Measurements from ENCODE around the gene CASP2.
"Not testable (repeated sequence)": the region's sequence is repeated elsewhere in the genome, so short reads cannot be mapped to it uniquely, and the experiment has no call there.

The CASP2 gene

DNA sequence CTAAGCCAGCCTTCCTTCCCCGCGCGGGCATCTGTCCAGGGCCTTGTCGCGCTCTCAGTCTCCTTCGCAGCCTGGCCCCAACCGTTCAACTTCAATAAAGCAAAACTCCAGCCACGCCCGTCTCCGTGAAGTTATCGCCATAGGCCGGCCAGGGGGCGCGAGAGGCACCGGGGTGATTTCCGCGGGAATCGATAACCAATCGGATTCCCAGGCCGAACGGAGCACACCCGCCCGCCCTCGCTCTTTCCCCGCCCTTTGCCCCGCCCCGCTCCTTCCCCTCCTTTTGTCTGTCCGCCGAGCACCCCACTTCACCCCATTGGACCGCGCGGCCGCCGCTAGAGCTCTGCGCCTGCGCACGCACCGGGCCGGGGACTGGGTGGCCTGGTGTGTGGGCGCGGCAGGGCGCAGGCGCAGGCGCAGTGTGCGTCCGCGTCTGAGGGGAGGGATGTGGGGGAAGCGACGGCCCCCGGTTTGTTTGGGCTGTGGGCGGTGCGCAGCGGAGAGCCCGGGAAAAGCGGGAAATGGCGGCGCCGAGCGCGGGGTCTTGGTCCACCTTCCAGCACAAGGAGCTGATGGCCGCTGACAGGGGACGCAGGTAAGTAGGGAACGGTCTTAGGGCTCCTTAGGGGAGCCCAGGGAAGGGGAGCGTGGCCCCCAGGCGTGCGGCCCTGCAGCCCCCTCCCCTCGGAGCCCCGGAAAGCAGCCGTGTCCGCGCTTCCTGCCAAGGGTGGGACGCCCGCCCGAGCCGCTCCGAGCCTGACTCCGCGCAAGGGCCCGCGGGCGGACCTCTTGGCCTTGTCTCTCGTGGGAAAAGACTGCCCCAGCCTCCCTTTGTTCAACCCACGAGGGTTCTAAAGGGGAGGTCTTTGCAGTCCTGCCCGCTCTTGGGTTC is at the start of gene CASP2:
Gene CASP2, plus strand, starts transcription at position 417 of the 892 bp plus-strand sequence. Its CDS starts 105 bp downstream, at position 522.
- peak; percentile 100 for DNase-seq (ENCODE audit: low read depth)

DNA sequence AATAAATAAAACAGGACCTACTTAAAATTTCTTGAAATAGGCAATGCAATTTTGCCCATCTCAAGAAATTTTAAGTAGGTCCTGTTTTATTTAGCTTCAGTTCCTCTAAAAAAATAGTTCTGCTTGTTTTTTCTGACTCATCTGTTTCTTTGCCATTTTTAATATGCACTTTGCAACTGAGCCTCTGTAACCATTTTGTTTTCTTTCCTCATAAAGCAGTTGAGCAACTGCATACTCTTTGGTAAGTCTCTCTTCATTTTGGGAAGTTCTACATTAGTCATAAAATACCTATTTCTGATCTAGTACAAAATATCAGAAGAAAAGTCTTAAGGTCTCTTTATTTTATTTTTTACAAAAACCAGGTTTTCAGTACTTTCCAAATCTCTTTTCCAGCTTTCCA is 48.3 kb upstream of the CASP2 start:
- DNase-seq (ENCODE audit: low read depth) = no peak

DNA sequence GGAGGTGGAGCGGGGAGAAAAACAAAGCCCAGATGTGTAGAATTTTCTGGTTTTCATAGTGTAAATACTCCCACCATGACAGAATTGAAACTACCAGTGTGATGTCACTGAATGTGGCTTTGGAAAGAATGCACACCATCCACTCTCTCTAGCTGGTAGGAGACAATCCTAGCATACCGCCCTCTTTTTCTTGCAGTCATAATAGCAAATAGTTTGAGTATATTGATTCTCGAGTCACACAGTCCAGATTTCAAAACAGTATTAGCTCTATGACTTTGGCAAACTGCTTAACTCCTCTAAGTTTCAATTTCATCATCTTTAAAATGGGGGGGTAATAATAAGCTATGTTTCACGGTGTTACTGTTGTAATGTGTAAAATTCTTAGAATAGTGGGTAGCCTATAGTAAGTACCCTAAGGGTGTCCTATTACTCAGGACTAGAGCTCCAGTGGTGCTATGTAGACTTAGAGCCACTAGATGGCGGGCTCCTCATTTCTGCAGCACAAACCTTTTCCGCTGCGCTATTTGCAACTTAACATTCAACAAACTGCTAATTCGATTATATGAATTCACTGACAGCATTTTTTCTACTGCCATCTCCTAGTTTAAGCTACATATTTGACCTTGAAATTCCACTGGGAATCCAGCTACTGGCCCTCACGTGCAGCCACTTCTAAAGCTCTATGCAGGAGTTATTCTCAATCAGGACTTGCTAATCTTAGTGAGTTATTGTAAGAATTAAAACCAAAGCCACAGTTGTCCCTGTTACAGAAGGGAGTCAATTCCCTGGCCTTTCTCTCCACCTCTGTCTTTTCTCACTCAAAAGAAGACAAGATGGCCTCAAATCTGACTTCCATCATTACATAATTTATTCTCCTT is 47.6 kb upstream of the CASP2 start:
- DNase-seq (ENCODE audit: low read depth) = peak; percentile 47

DNA sequence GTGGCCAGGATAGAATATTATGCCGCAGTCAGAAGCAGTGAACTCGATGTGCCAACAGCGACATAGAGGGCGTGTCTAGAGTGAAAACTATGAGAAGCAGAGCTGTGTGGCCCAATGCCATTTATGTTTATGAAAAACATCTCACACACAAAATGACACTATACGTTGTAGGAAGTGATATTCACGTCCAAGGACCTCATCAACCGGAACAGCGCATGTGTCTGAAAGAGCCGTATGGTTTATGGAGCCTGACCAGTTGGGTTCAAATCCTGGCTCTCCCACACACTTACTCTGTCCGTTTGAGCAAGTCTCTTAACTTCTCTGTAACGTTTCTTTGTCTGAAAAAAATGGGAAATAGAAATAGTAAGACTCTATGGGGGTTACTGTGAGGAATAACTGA is 45.8 kb upstream of the CASP2 start:
- DNase-seq (ENCODE audit: low read depth) = no peak

DNA sequence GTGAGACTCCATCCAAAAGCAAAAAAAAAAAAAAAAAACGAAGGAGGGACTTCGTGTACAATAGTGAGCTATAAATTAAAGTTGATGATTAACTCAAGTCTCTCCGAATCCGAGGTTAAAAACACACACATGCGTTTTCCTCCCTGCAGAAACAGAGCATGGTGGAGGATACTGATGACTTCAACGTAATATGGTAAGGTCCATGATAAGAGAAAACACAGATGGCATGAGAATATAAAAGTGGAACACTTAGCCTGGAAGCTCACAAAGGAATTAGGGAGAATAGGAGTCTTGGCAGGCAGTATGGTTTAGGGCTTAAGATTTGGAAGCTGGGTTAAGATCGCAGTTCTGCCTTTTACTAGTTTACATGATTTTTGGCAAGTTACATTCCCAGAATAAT is 45.0 kb upstream of the CASP2 start:
- DNase-seq (ENCODE audit: low read depth) = no peak

DNA sequence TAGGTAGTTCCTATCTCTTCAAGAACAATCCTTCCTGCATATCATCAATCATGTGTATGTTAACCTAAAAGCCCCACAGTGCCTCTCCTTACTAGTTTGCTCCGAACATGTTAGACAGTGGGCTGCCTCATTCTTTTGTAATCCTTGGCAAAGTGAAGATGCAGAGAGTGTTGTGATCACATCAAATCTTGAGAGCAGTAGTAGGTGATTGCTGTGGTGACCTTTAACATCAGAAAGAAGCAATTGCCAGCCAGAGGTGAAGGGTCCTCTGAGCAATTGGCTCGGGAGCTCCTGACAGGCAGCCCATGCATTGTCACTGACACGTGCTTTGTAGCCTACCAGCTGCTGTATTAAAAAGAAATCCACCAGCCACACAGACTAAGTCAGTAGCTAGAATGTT is 44.5 kb upstream of the CASP2 start:
- DNase-seq (ENCODE audit: low read depth) = no peak

DNA sequence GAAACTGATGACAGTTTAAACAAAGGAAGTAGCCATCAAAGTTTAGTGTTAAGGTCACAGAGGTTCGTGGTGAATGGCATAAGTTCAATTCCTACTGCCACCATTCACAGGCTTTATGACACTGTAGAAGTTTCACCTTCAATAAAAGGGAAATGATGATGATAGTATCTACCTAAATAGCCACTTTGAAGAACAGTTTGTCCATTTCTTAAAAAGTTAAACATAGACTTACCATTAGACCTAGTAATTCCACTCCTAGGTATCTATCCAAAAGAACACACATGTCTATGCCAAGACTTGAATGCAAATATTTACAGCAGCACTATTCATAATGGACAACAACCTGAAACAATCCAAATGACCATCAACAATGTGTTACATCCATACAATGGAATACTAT is 43.8 kb upstream of the CASP2 start:
- DNase-seq (ENCODE audit: low read depth) = no peak

DNA sequence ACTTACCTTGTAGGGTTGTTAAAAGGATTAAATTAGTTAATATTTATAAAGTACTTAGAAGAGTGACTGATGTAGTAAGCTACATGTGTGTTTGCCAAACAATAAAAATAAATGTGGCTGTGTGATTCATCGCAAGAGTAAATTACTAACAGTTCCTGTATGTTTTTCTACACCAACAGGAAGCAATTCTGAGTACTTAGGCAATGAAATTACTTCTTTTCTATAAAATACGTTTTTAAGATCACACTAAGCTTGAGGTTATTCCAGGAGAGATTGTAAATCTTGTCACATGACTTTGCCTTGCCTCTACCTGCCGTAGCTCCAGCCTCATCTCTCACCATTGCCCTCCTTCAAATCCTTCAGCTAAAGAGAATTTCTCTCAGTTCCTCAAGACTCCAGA is 43.0 kb upstream of the CASP2 start:
- no peak for DNase-seq (ENCODE audit: low read depth)

DNA sequence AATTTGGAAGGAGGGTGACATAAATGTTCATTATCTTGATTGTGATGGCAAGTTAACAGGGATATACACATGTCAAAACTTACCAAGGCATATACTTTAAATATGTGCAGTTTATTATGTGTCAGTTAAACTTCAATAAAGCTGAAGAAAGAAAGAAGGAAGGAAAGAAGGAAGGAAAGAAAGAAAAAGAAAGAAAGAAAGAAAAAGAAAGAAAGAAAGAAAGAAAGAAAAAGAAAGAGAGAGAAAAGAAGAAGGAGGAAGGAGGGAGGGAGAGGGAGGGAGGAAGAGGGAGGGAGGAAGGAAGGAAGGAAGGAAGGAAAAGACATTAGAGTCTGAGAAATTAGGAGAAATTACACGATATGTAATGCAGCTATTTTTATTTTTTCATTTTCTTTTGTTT is 40.8 kb upstream of the CASP2 start:
- no peak for DNase-seq (ENCODE audit: low read depth)

DNA sequence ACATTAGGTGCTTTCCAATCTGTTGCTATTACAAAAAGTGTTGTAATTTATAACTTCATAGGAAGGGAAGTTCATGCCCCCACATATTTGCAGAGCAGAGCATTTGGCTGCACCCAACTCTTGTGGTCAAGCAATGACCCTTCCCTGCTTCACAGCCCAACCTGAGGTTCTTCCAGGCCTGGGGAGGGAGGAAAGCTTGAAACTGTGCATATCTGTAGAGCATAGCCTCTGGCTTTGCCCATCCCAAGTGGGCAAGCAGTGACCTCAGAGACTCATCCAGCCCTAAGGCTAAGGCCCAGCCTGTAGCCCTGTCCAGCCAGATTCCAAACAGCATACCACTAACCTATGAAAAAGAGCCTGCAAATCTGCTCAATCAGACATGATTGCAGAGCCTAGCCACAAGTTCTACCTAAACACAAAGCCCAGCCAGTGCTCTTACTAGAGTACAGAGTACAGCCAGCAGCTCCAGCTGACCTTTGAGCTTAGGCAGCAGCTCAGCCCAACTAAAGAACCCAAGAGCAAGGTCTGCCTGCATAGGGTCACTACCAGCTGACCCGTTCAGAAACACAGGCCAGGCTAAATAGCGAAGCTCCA is 39.3 kb upstream of the CASP2 start:
- DNase-seq (ENCODE audit: low read depth) = no peak

DNA sequence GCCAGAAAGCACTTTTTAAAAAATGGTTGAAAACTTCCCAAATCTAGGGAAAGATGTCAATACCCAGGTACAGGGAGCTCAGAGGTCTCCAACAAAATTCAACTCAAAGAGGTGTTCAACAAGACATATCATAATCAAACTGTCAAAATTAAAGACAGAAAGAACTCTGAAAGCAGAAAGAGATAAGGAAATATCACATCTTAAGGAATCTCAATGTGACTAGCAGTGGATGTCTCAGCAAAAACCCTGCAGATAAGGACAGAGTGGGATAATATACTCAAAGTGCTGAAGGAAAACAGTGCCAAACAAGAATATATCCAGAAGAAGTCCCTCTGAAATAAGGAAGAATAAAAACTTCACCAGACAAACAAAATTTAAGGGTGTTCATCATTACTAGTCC is 38.0 kb upstream of the CASP2 start:
- no peak for DNase-seq (ENCODE audit: low read depth)

DNA sequence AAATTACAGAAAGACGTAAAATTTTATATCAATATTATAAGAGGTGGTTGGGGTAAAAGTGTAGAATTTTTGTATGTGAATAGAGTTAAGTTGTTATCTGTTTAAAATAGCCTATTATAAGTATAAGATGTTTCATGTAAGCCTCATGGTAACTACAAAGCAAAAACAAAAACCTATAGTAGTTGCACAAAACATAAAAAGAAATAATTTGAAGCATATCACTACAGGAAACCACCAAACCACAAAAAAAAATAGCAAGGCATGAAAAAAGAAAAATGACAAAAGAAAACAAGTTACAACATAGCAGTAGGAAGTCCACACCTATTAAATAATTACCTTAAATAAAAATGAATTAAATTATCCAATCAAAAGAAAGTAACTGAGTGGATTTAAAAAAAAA is 37.3 kb upstream of the CASP2 start:
- no peak for DNase-seq (ENCODE audit: low read depth)

DNA sequence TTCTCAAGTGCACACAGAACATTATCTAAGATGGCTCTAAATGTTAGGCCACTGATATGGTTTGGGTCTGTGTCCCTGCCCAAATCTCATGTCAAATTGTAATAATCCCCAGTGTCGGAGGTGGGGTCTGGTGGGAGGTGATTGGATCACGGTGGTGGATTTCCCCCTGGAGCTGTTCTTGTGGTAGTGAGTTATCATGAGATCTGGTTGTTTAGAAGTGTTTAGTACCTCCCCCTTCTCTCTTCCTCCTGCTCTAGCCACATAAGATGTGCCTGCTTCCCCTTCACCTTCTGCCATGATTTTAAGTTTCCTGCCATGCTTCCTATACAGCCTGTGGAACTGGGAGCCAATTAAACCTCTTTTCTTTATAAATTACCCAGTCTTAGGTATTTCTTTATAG is 36.1 kb upstream of the CASP2 start:
- DNase-seq (ENCODE audit: low read depth) = no peak

DNA sequence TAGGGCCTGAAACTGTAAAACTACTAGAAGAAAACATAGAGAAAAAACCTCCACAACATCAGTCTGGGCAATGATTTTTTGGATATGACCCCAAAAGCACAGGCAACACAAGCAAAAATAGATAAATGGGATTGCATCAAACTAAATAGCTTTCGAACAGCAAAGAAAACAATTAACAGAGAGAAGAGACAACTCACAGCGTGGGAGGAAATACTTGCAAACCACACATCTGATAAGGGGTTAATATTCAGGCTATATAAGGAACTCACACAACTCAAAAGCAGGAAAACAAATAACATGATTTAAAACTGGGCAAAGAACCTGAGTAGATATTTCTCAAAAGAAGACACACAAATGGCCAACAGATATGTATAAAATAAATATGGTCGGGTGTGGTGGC is 32.6 kb upstream of the CASP2 start:
- DNase-seq (ENCODE audit: low read depth) = no peak

DNA sequence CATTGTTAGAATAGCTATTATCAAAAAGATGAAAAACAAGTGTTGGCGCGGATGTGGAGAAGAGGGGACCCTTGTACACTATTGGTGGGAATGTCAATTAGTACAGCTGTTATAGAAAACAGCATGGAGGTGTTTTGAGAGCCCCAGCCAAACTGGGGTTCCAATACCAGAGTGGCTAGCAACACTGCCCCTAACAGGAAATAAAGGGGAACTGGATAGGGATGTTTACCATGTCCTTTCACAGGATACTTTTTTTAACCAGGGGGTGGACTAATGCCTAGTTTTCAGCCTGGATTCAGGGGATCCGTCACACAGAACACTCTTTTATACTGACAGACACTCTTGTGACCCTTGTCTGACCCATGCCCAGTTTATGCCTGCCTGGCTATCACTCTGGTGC is 31.8 kb upstream of the CASP2 start:
- no peak for DNase-seq (ENCODE audit: low read depth)

DNA sequence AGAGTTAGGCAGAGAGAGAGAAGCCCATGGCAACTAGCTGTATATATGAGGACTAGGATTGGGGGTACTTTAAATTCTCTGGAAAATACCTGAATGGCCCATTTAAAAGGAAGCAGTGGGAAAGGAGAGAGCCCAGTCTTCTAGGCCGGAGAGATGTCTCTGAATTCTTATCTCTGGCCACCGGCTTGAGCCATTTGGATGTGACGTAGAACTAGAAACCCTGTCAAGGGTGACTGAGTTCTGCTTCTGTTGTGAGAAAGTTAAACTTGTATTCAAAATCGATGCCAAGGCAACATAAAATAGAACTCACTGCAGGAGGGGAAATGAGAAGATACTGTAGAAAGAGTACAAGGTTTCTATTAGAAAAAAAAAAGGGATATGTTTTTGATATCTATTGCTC is 31.2 kb upstream of the CASP2 start:
- no peak for DNase-seq (ENCODE audit: low read depth)

DNA sequence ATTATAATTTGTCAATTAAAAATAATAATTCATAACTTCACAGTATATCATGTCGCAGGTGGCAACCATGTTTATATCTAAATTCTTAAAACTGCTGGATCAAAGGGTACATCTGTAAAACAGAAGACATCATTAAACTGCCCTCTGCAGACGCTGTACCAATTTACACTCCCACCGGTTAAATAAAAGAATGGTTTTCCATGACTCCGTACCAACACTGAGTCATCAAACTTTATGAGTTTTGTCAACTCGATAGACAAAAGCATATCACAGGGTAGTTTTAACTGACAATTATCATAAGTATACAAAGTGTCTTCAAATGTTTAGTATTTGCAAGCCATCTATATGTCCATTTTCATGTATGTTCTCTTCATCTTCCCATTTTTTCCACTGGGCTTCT is 30.6 kb upstream of the CASP2 start:
- DNase-seq (ENCODE audit: low read depth) = no peak

DNA sequence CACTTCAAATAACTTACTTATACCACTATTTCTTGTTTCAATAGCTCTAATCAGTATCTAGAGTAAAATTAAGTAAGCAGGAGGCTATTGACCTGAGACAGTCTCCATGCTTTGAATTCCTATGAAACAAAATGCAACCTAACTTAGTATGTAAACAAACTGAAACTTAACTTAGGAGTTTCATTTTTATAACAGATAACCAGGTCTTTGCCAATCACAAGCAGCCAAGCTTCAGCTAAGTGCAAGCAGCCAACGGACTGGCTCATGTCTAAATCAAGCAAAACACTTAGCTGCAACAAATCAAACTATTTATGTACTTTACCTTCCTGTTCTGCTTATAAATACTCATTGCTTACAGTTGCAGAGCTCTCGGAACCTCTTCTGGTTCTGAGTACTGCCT is 29.3 kb upstream of the CASP2 start:
- no peak for DNase-seq (ENCODE audit: low read depth)

DNA sequence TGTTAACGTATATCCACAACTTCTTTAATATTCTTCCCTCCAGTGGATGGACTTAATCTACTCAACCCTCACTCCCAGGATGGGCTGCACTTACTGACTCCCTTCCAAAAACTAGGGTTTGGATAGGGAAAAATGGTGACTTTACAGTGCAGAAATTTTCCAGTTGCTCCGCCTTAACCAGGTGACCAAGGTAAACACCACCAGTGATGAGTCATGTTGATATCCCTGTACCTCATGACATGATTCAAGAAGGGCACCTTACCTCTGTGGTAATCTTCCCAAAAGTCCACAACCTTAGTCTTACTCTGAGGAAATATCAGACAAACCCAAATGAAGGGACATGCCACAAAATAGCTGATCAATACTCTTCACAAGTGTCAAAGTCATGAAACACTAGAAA is 28.4 kb upstream of the CASP2 start:
- no peak for DNase-seq (ENCODE audit: low read depth)

DNA sequence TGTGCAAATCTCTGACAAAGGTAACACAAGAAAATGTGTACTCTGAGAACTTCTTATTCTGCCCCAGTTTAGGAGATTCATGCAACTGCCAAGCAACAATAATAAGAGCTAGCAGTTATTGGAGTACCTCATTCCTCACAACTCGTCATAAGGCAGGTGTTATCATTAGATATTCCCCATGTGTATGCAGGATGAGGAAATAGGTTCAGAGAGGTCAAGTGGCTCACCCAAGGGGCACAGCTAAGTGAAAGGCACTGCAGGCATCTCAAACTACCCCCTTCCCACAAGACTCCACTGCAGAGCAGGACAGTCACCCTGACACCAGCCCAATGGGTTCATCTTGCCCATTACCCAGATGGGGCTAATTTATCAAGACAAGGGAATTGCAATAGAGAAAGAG is 26.2 kb upstream of the CASP2 start:
- no peak for DNase-seq (ENCODE audit: low read depth)

DNA sequence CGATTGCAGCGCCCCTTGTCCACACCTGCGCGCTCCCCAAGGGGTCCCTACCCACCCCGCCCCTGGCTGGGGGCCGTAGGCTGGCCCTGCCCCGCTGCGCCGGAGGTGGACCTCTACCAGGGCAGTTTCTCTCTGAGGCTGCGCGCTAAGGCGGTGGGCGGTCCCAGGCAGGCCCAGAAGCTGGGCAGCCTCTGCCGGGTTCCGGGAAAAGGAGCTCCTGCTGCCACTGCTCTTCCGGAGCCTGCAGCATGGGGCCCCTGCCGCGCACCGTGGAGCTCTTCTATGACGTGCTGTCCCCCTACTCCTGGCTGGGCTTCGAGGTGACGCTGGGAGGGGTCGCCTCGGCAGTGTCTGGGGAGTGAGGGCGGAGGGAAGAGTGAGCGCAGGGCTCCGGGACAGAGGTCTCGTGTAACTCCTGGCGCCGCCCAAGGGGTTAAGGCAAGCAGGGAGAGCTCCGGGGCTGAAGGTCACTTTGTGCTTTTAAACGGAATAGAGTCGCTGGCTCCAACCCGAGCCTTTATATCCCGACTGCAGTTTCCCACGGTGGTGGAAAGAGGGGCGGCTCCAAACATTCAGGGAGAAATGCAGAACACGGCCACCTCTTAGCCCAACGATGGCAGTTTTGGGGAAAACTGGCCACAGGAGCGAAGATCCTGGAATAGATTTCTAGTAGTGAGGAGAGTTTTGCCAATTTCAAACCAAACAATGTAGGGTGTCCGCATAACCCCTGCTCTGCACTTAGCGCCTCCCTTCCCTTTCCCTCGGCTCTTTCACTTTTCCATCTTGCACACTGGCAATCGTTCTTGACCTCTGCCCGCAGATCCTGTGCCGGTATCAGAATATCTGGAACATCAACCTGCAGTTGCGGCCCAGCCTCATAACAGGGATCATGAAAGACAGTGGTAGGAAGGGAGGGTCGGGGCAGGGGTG is 24.6 kb upstream of the CASP2 start, which contains the start of gene GSTK1:
Gene GSTK1, plus strand, starts transcription at position 176 of the 930 bp plus-strand sequence. Its CDS starts 73 bp downstream, at position 249.
- DNase-seq (ENCODE audit: low read depth) = peak; percentile 78

DNA sequence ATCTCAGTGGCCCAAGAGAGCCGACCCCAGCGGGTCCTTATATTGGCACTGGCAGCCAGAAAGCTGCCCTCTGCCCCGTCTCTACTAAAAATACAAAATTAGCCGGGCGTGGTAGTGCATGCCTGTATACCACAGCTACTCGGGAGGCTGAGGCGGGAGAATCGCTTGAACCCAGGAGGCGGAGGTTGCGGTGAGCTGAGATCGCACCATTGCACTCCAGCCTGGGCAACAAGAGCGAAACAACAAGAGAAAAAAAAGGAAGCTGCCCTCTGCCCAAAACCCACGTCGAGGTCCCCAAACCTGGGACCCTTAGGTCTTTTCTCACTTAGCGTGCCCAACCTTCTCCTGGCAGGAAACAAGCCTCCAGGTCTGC is 24.0 kb upstream of the CASP2 start:
- not testable (repeated sequence) for DNase-seq (ENCODE audit: low read depth)
